GM18508 (cell line): Measurements from ENCODE around the gene TTC1.
"Not testable (repeated sequence)": the region's sequence is repeated elsewhere in the genome, so short reads cannot be mapped to it uniquely, and the experiment has no call there.

Experiments
- ATAC-seq: cut with Tn5 transposase; IDR thresholded peaks from one replicate; pipeline ENCODE4 v1.9.1; 2021; ENCODE audit warnings: moderate number of reproducible peaks; ENCODE audit not compliant: insufficient read depth, unreplicated experiment

Gene TTC1

GRCh38 chr5:159993194-159993593 is 15.7 kb upstream of the TTC1 start:
- no peak for ATAC-seq

DNA sequence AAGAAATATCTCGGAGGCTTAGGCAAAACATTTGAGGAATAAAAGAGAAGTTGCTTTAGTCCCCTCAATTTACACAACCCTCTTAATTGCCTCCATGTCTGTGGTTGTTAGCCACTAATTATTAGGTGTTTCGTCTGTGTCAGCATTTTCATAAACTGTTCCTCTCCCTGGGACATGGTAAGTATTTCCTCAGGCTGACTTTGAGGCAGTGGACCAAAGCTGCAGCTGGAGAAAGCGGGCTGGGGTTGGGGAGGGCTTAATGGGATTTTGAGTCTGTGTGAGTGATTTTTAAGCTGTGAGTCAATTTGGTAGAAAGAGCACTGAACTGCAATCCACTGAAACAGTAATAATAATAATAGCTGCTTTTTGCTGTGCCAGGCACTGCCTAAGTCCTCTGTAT is 13.0 kb upstream of the TTC1 start:
- no peak for ATAC-seq

DNA sequence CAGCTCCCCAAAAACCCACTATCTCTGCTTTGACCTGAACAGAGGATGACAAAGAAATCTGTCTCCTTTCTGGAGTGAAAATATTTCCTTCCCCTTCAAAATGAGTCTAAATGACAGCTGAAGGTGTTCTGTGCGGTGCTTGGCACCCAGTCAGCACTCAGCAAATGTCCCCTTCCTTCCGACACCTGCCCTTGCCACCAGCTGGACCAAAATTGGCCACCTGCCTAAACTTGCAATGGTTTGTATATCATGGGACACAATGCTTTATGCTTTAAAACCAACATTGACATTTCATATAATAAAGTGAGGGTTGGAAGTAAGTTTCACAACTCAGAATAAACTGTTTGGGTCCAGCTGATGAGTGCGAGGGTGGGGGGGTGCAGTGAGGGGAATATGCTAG is 7.5 kb upstream of the TTC1 start:
- ATAC-seq, result no peak

- no peak for ATAC-seq
These were observed 1.4 kb upstream of the TTC1 start for GRCh38 chr5:160007514-160007913.

GRCh38 chr5:160008529-160008876 is 436 bp upstream of the TTC1 start:
- ATAC-seq, result peak; percentile 2

GRCh38 chr5:160009591-160009989 is 651 bp downstream of the TTC1 start:
- no peak for ATAC-seq

DNA sequence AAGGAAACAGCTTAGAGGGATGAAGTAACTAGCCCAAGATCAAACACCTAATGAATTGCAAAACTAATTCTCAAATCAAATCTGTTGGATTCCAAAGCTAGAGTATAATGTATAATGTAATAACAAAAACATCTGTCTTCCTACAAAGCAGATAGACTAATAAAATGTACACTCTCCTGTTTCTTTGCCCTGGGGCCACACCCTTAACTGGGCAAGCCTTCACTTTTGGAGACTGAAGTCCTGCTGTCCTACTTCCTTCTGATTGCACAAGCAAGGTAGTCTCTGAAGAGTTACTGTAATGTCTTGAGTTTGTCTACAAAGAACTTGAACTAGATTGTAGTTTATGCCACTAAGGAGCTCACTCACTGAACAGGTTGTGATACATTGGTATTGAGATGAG is 2.5 kb downstream of the TTC1 start:
- no peak for ATAC-seq

- not testable (repeated sequence) for ATAC-seq
These were observed 5.3 kb downstream of the TTC1 start for GRCh38 chr5:160014197-160014596.

GRCh38 chr5:160018945-160019625 is 10.1 kb downstream of the TTC1 start:
- ATAC-seq, result no peak

DNA sequence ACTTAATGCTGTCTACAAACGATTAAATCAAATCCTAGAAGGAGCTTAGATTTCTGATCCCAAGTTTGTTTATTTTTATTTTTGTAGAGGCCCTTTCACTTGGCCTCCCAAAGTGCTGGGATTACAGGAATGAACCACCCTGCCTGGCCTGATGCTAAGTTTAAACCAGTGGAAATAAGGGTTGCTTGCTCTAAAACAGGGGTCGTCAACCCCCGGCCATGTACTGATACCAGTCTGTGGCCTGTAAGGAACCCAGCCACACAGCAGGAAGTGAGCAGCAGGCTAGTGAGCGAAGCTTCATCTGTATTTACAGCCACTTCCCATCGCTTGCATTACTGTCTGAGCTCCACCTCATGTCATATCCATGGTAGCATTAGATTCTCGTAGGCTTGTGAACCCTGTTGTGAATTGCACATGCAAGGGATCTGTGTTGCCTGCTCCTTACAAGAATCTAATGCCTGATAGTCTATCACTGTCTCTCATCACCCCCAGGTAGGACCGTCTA is 11.4 kb downstream of the TTC1 start:
- ATAC-seq, result no peak

- ATAC-seq, result no peak
These were observed 12.0 kb downstream of the TTC1 start for GRCh38 chr5:160020964-160021363.

GRCh38 chr5:160021831-160022446 is 13.0 kb downstream of the TTC1 start:
- ATAC-seq, result no peak

DNA sequence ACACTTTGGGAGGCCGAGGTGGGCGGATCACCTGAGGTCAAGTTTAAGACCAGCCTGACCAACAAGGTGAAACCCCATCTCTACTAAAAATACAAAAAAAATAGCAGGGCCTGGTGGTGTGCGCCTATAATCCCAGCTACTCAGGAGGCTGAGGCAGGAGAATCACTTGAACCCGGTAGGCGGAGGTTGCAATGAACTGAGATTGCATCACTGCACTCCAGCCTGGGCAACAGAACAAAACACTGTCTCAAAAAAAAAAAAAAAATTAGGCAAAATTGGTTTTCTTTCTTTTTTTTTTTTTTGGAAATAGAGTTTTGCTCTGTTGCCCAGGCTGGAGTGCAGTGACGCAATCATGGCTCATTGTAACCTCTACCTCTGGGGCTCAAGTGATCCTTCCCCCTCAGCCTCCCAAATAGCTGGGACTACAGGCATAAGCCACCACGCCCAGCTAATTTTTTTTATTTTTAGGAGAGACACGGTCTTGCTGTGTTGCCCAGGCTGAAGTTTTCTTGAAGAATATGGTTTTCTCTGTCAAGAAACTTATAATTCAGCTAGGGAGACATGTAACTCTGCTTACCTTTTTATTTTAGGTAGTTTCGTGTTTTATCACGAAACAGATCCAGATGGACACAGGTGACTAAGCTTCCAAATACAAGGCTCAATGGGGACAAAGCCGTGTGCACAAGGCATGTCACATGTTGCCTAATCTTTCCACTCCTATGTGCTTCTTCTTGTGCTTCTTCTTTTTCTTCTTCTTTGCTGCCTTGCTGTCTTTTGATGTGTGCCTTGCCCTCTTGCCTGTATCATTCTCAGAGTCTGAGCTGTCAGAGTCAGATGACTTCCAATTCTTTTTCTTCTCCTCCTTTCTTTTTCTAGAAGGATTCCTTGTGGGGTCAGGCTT is 14.3 kb downstream of the TTC1 start:
- ATAC-seq, result no peak

DNA sequence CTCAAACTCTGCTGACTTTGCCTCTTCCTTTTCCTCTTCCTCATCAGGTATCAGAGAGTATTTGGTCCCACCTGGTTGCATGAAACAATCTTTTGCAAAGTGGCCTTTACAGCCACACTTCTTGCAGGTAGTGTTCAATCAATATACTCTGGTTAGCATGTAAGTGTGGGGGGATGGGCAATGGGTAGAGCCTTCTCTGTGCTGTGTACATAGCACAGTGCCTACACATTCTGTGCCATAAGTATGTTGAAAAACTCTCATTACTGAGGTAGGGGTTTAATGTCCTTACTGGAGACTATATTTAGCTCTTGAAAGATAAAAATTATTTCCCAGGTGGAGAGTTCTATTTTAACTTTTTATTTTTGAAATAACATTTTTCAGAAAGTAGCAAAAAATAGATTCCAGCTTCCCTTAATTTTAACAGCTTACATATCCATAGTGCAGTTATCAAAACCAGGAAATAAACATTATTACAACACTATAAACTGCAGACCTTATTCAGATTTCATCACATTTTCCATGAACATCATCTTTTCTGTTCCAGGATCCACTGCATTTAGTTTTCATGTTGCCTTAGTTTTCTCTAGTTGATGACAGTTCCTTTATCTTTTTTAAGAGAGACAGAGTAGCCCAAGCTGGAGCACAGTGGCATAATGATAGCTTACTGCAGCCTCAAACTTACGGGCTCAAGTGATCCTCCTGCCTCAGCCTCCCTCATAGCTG is 15.1 kb downstream of the TTC1 start:
- no peak for ATAC-seq

DNA sequence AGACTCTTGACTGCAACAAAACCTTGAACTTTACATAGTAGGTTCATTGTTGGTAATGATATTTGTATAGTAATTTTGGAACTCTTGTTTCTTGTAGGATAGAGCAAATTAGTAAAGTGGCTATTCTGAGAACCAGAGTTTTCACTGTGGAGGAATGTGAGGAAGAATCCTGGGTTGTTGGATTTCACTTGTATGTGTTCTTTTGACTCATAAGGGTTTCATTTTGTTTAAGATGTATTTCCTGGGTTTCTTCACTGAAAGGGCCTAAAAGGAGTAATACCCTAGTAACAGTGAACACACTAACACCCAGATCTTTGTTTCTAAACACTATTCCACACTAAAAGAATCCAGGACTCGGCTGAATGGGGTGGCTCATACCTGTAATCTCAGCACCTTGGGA is 20.1 kb downstream of the TTC1 start:
- no peak for ATAC-seq

DNA sequence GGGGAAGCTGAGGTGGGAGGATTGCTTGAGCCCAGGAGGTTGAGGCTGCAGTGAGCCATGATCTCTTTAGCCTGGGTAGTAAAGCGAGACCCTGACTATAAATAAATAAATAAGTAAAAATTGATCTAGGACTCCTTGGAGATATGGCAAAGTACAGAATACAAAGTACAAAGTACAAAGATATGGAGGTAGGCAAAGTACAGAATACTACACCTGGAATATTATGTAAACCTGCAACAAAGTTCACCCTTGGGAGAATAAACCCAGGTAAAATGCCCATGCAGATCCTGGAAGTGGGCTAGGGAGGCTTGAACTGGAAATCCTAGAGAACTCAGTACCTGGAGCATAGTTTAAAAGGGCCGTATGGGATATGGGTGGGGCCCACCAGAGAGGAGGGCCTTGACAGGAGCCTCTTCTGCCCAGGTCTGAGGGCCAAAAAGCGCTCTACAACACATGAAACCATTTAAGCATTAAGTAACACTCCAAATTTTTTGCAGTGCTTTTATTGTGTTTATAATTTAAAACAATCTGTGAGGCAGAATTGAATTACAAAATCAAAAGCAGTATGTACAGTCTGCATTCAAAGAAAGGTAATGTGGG is 20.7 kb downstream of the TTC1 start:
- no peak for ATAC-seq

DNA sequence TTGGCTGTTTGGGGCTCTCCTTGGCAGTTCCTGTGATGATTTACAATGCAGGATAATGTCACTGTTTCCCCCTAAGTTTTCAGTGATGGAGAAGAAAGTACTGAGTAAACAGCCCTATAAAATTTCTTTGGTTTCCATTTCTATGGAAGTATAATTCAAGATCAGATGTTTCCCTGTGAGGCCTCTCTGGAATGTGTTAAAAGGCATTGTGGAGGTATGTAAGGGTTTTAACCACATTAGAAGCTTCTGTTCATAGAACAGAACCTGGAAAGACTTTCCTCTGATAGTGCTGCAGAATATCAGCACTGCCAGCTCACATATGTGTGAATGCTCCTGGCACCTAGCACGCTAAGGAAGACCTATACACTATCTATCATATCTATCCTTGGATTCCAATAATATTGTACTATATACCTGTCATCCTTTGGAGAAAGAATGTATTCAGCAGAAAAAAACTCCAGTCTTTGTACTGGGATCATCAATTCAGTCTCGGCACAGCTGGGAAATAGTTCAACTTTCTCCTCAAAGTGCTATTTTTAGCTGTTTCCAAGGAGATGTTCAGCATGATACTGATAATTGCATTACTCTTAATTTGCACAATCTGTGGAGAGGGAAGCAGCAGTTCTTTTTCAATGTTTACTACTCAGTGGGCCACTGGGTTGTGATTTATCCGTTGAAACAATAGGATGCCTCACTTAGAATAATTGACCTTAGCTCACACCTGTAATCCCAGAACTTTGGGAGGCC is 21.9 kb downstream of the TTC1 start:
- ATAC-seq, result no peak

DNA sequence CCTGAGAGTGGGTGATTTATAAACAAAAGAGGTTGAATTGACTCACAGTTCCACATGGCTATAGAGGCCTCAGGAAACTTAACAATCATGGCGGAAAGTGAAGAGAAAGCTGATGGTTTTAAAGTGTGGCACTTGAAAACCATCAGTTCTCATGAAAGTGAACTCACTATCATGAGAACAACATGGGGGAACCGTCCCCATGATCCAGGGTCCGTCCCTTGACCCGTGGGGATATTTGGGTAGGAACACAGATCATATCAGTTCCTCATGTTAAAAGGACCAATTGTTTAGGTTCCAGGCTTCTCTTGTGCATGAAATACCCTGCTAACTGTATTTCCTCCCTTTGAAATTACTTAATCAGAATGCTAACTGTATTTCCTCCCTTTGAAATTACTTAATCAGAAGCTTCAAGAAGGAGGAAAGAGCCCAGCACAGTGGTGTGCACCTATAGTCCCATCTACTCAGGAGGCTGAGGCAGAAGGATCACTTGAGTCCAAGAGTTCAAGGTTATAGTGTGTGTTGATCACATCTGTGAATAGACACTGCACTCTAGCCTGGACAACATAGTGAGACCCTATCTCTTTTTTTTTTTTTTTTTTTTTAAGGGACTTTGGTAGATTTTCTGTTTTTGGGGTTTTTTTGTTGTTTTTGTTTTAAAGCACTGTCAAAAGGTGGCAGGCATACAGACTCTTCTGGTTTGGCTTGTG is 24.8 kb downstream of the TTC1 start:
- no peak for ATAC-seq

DNA sequence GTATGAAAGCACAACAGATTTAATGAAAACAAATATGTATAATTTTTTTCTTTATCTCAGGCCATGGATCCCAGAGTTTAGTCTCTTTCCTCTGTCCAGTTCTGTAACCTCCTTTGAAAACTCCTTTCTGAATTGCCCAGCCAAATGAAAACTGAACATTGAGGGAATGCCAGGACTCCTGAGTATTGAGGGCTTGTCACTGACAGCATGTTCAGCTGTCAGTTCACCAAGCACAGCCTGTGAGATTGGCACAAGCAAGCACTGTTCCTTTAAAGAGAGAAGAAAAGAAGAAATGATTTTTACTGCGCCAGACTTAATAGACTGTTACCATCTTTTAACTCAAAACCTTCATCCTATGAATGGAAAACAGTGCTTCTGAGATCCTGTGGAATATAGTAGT is 27.3 kb downstream of the TTC1 start:
- ATAC-seq, result no peak
